Measurements from ENCODE around the gene AOC2. TPM values are rescaled to one million over a fixed set of nuclear protein-coding genes. Genes with fewer than 3 reads are reported as not detected.

Gene AOC2
- total and polyA plus RNA-seq, 2 of the 13 experiments (the other 11 are each of a cell fraction or from before 2014, with no cell fraction given), result 1.2 to 3.3 TPM

- TF ChIP-seq, protein P1, sequence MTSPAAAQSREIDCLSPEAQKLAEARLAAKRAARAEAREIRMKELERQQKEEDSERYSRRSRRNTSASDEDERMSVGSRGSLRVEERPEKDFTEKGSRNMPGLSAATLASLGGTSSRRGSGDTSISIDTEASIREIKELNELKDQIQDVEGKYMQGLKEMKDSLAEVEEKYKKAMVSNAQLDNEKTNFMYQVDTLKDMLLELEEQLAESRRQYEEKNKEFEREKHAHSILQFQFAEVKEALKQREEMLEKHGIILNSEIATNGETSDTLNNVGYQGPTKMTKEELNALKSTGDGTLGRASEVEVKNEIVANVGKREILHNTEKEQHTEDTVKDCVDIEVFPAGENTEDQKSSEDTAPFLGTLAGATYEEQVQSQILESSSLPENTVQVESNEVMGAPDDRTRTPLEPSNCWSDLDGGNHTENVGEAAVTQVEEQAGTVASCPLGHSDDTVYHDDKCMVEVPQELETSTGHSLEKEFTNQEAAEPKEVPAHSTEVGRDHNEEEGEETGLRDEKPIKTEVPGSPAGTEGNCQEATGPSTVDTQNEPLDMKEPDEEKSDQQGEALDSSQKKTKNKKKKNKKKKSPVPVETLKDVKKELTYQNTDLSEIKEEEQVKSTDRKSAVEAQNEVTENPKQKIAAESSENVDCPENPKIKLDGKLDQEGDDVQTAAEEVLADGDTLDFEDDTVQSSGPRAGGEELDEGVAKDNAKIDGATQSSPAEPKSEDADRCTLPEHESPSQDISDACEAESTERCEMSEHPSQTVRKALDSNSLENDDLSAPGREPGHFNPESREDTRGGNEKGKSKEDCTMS (CRISPR knock-in tag; conservative IDR thresholded peaks at IDR 0.05), result no peak
- TF ChIP-seq TCF12 (IDR thresholded peaks at IDR 0.05) (no peak), TCF12 (CRISPR knock-in tag; IDR thresholded peaks at IDR 0.05) (no peak; the same call in 1 of the 2 replicates), ZNF616 (CRISPR knock-in tag; IDR thresholded peaks at IDR 0.05; ENCODE audit: low read depth) (0 out of 2 replicates have a peak, but pooled peaks have one; percentile 29), ZNF232 (CRISPR knock-in tag; IDR thresholded peaks at IDR 0.05; ENCODE audit: borderline replicate concordance) (peak; percentile 39; the same call in 1 of the 2 replicates), ZNF460 (CRISPR knock-in tag; IDR thresholded peaks at IDR 0.05; ENCODE audit: borderline replicate concordance) (no peak), ZNF652 (CRISPR knock-in tag; IDR thresholded peaks at IDR 0.05; ENCODE audit: borderline replicate concordance, low read depth) (no peak), TCF7L2 (IDR thresholded peaks at IDR 0.05; ENCODE audit: low read depth, low read length) (no peak), SIN3B (IDR thresholded peaks at IDR 0.05; ENCODE audit: low read length) (peak; percentile 75), HINFP (CRISPR knock-in tag; IDR thresholded peaks at IDR 0.05; ENCODE audit: low read depth) (peak; percentile 92), TAF1 (CRISPR knock-in tag; IDR thresholded peaks at IDR 0.05) (peak; percentile 96), MXI1 (IDR thresholded peaks at IDR 0.05; ENCODE audit: borderline replicate concordance, low read depth, low read length) (peak; percentile 85; the same call in 2 of the 3 replicates), ZNF234 (CRISPR knock-in tag; conservative IDR thresholded peaks at IDR 0.05) (no peak), RFXAP (CRISPR knock-in tag; IDR thresholded peaks at IDR 0.05; ENCODE audit: borderline replicate concordance) (peak; percentile 90; the same call in 1 of the 2 replicates), EP300 (IDR thresholded peaks at IDR 0.05; ENCODE audit: low read depth in 2 of 2, low read length in 2 of 2) (peak in 1 of 2 experiments; percentile 34; a peak in 1 of 4 replicates), EP300 (CRISPR knock-in tag; IDR thresholded peaks at IDR 0.05; ENCODE audit: borderline replicate concordance) (no peak; the same call in 1 of the 2 replicates), HNRNPLL (IDR thresholded peaks at IDR 0.05; ENCODE audit: low read depth, low read length, poor library complexity, severe bottlenecking) (peak; percentile 75)
- TF ChIP-seq, protein P2, sequence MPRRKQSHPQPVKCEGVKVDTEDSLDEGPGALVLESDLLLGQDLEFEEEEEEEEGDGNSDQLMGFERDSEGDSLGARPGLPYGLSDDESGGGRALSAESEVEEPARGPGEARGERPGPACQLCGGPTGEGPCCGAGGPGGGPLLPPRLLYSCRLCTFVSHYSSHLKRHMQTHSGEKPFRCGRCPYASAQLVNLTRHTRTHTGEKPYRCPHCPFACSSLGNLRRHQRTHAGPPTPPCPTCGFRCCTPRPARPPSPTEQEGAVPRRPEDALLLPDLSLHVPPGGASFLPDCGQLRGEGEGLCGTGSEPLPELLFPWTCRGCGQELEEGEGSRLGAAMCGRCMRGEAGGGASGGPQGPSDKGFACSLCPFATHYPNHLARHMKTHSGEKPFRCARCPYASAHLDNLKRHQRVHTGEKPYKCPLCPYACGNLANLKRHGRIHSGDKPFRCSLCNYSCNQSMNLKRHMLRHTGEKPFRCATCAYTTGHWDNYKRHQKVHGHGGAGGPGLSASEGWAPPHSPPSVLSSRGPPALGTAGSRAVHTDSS (CRISPR knock-in tag; conservative IDR thresholded peaks at IDR 0.05), result 0 out of 2 replicates have a peak, but pooled peaks have one; percentile 23
- TF ChIP-seq, protein P3, sequence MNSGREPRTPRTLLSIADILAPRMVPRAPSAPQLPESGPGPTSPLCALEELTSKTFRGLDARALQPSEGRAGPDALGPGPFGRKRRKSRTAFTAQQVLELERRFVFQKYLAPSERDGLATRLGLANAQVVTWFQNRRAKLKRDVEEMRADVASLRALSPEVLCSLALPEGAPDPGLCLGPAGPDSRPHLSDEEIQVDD (CRISPR knock-in tag; IDR thresholded peaks at IDR 0.05; ENCODE audit: borderline replicate concordance), result no peak
- TF ChIP-seq, protein P4, sequence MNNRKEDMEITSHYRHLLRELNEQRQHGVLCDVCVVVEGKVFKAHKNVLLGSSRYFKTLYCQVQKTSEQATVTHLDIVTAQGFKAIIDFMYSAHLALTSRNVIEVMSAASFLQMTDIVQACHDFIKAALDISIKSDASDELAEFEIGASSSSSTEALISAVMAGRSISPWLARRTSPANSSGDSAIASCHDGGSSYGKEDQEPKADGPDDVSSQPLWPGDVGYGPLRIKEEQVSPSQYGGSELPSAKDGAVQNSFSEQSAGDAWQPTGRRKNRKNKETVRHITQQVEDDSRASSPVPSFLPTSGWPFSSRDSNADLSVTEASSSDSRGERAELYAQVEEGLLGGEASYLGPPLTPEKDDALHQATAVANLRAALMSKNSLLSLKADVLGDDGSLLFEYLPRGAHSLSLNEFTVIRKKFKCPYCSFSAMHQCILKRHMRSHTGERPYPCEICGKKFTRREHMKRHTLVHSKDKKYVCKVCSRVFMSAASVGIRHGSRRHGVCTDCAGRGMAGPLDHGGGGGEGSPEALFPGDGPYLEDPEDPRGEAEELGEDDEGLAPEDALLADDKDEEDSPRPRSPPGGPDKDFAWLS (CRISPR knock-in tag; IDR thresholded peaks at IDR 0.05; ENCODE audit: borderline replicate concordance), result no peak
These were observed 45.7 kb upstream of the AOC2 start, which contains the start of the genes CNTD1 and COA3 (continued) for GRCh38 chr17:42798383-42799380.

All from HepG2 (cell line).